H1 (cell line): Measurements from ENCODE around the gene RPS26. TPM values are rescaled to one million over a fixed set of nuclear protein-coding genes. Genes with fewer than 3 reads are reported as not detected.

ENCODE experiments used
- CTCF ChIA-PET: fragments of 300-600 bp; sonication (Branson Sonifier 250); formaldehyde crosslinking; loops from one replicate; lab custom pipeline; 2021; ENCODE audit not compliant: partially characterized antibody; lab: Charles Lee
- POLR2A ChIA-PET: fragments of 300-600 bp; sonication (Branson Sonifier 250); formaldehyde crosslinking; loops from one replicate; lab custom pipeline; 2021; ENCODE audit warnings: inconsistent platforms; ENCODE audit not compliant: partially characterized antibody; lab: Charles Lee
- DNase-seq, 2 experiments: peaks; one replicate each; pipeline versions ENCODE4 v3.0.0 to v3.0.0-alpha.2; 2010 to 2022; ENCODE audit warnings: low spot score in 2 of 2, low read depth in 1 of 2, mixed read lengths in 1 of 2
- FAIRE-seq: peaks from 2 replicates; lab custom pipeline; 2011; peaks lifted over from hg19 to GRCh38; lab: Jason Lieb, UNC
- H2AFZ ChIP-seq: 2 replicates; pipeline ENCODE4 v1.8.1; 2012; ENCODE audit warnings: low read length, inconsistent platforms
- H2AK5ac ChIP-seq: 2 replicates; pipeline ENCODE4 v1.6.1; 2013; ENCODE audit warnings: low read depth, low read length
- H2BK120ac ChIP-seq: replicated peaks from 2 replicates; pipeline ENCODE3; 2013; ENCODE audit warnings: low read depth, low read length, inconsistent platforms
- H2BK12ac ChIP-seq: 2 replicates; pipeline ENCODE4 v1.6.1; 2013; ENCODE audit warnings: low read depth, low read length
- H2BK15ac ChIP-seq: 2 replicates; pipeline ENCODE4 v1.6.1; 2013; ENCODE audit warnings: low read length
- H2BK20ac ChIP-seq: 2 replicates; pipeline ENCODE4 v1.6.1; 2013; ENCODE audit warnings: low read length
- H2BK5ac ChIP-seq: 2 replicates; pipeline ENCODE4 v1.6.1; 2013; ENCODE audit warnings: low read depth, low read length
- H3K14ac ChIP-seq: 2 replicates; pipeline ENCODE4 v1.6.1; 2013; ENCODE audit warnings: inconsistent platforms; ENCODE audit not compliant: insufficient read length
- H3K18ac ChIP-seq: 2 replicates; pipeline ENCODE4 v1.6.1; 2013; ENCODE audit warnings: low read length; ENCODE audit errors: extremely low read depth
- H3K23ac ChIP-seq: 2 replicates; pipeline ENCODE4 v1.6.1; 2013; ENCODE audit warnings: inconsistent platforms; ENCODE audit not compliant: insufficient read length
- H3K23me2 ChIP-seq: 2 replicates; pipeline ENCODE4 v1.6.1; 2013; ENCODE audit warnings: low read depth, low read length
- H3K27ac ChIP-seq: 2 replicates; pipeline ENCODE4 v1.6.1; 2011; ENCODE audit warnings: low read depth, low read length, inconsistent platforms
- H3K27me3 ChIP-seq, 4 experiments: replicated peaks in 1 of 4; 1 replicate in 1 of 4; 2 replicates in 3 of 4; pipeline versions ENCODE4 v1.6.1 to v1.8.1; 2011 to 2013; ENCODE audit warnings: low read length in 3 of 4, mild to moderate bottlenecking in 3 of 4, inconsistent platforms in 2 of 4, mixed read lengths in 2 of 4, moderate library complexity in 1 of 4; ENCODE audit not compliant: control insufficient read depth in 3 of 4, insufficient read depth in 3 of 4; ENCODE audit errors: extremely low read depth in 1 of 4
- H3K36me3 ChIP-seq, 4 experiments: 2 replicates each; pipeline versions ENCODE4 v1.6.1 to v1.8.1; 2011 to 2013; ENCODE audit warnings: mild to moderate bottlenecking in 4 of 4, low read length in 3 of 4, moderate library complexity in 2 of 4, control low read depth in 1 of 4, inconsistent platforms in 1 of 4; ENCODE audit not compliant: insufficient read depth in 4 of 4, control insufficient read depth in 2 of 4
- H3K4ac ChIP-seq: replicated peaks from 2 replicates; pipeline ENCODE3; 2013; ENCODE audit warnings: low read length, low read depth, mixed read lengths, inconsistent platforms; ENCODE audit not compliant: insufficient read length
- H3K4me1 ChIP-seq, 4 experiments: replicated peaks in 1 of 4; 1 replicate in 1 of 4; 2 replicates in 3 of 4; pipeline versions ENCODE4 v1.6.1 to v1.8.1; 2011 to 2013; ENCODE audit warnings: low read length in 3 of 4, inconsistent platforms in 2 of 4, mixed read lengths in 1 of 4; ENCODE audit not compliant: insufficient read depth in 4 of 4, control insufficient read depth in 3 of 4
- H3K4me2 ChIP-seq, 2 experiments: 2 replicates each; pipeline versions ENCODE4 v1.6.1 to v1.8.1; 2011 to 2013; ENCODE audit warnings: low read depth in 2 of 2, low read length in 2 of 2, control low read depth in 1 of 2, inconsistent platforms in 1 of 2, mild to moderate bottlenecking in 1 of 2; ENCODE audit not compliant: insufficient read depth in 1 of 2
- H3K4me3 ChIP-seq, 4 experiments: fragments of 200-600, 300-600 bp in 1 of 4; sonication (generic), shearing (Covaris generic), sonication (Bioruptor Twin) in 1 of 4; 2 replicates each; pipeline versions ENCODE4 v1.5.1 to v1.8.1; 2011 to 2016; ENCODE audit warnings: low read length in 4 of 4, low read depth in 3 of 4, control low read depth in 2 of 4, inconsistent platforms in 2 of 4, mild to moderate bottlenecking in 2 of 4, mixed read lengths in 1 of 4, moderate library complexity in 1 of 4; ENCODE audit not compliant: insufficient read depth in 2 of 4; ENCODE audit errors: extremely low read depth in 1 of 4
- H3K56ac ChIP-seq: replicated peaks from 2 replicates; pipeline ENCODE3; 2013; ENCODE audit warnings: low read depth, mild to moderate bottlenecking, mixed read lengths, low read length, inconsistent platforms; ENCODE audit not compliant: insufficient read length
- H3K79me1 ChIP-seq: 2 replicates; pipeline ENCODE4 v1.6.1; 2013; ENCODE audit warnings: low read depth, low read length, control low read depth
- H3K79me2 ChIP-seq, 2 experiments: 2 replicates each; pipeline versions ENCODE4 v1.6.1 to v1.8.1; 2012 to 2013; ENCODE audit warnings: low read length in 2 of 2, mild to moderate bottlenecking in 2 of 2, inconsistent platforms in 1 of 2; ENCODE audit not compliant: insufficient read depth in 2 of 2, control insufficient read depth in 1 of 2
- H3K9ac ChIP-seq, 4 experiments: replicated peaks in 1 of 4; 1 replicate in 1 of 4; 2 replicates in 3 of 4; pipeline versions ENCODE4 v1.6.1 to v1.8.1; 2011 to 2013; ENCODE audit warnings: low read depth in 3 of 4, low read length in 3 of 4, control low read depth in 2 of 4, mild to moderate bottlenecking in 2 of 4, moderate library complexity in 2 of 4, inconsistent platforms in 1 of 4; ENCODE audit errors: extremely low read depth in 1 of 4
- H3K9me3 ChIP-seq, 2 experiments: 2 replicates each; pipeline versions ENCODE4 v1.6.1 to v1.8.1; 2012 to 2013; ENCODE audit warnings: mild to moderate bottlenecking in 2 of 2, moderate library complexity in 2 of 2, control low read depth in 1 of 2, inconsistent platforms in 1 of 2, low read depth in 1 of 2, low read length in 1 of 2, mixed read lengths in 1 of 2; ENCODE audit not compliant: insufficient read depth in 2 of 2
- H4K20me1 ChIP-seq, 2 experiments: replicated peaks in 1 of 2; 2 replicates each; pipeline versions ENCODE3 to v1.8.1; 2011 to 2013; ENCODE audit warnings: inconsistent platforms in 2 of 2, low read length in 2 of 2, mild to moderate bottlenecking in 1 of 2; ENCODE audit not compliant: insufficient read depth in 2 of 2, control insufficient read depth in 1 of 2
- H4K5ac ChIP-seq: 2 replicates; pipeline ENCODE4 v1.6.1; 2013; ENCODE audit warnings: low read length, low read depth, mixed read lengths, inconsistent platforms; ENCODE audit not compliant: insufficient read length
- H4K8ac ChIP-seq: 2 replicates; pipeline ENCODE4 v1.8.0; 2013; ENCODE audit warnings: mild to moderate bottlenecking, moderate library complexity, low read length, inconsistent platforms; ENCODE audit not compliant: insufficient read depth; ENCODE audit errors: extremely low read depth
- H4K91ac ChIP-seq: replicated peaks from 2 replicates; pipeline ENCODE3; 2013; ENCODE audit warnings: low read length, mixed read lengths, inconsistent platforms; ENCODE audit not compliant: insufficient read length
- EGR1 ChIP-seq: IDR thresholded peaks from 2 replicates; pipeline ENCODE4 v1.6.1; 2011; ENCODE audit warnings: low read depth, low read length, borderline replicate concordance
- FOSL1 ChIP-seq: IDR thresholded peaks from 2 replicates; pipeline ENCODE4 v1.6.1; 2011; ENCODE audit warnings: mild to moderate bottlenecking, low read depth, low read length, moderate library complexity; ENCODE audit not compliant: insufficient read depth
- SIN3A ChIP-seq, 2 experiments: IDR thresholded peaks in 1 of 2; conservative IDR thresholded peaks in 1 of 2; 2 replicates each; pipeline ENCODE4 v1.6.1; 2011 to 2012; ENCODE audit warnings: low read length in 2 of 2, improper control_type of control experiment in 1 of 2, low read depth in 1 of 2, mild to moderate bottlenecking in 1 of 2
- WGBS, 2 experiments: shearing (Covaris generic) in 1 of 2; methylation state at CpG; one replicate each; pipeline versions ENCODE4 v1.1.6 to v1.1.7; 2013 to 2015; ENCODE audit warnings: low lambda C conversion rate in 2 of 2, mixed read lengths in 2 of 2, inconsistent platforms in 1 of 2, low coverage in 1 of 2, missing lambda C conversion rate in 1 of 2; ENCODE audit not compliant: insufficient replicate concordance in 2 of 2, insufficient coverage in 1 of 2, insufficient read length in 1 of 2; ENCODE audit errors: extremely low coverage in 1 of 2, missing lambda C conversion rate in 1 of 2; 5-methylcytosine and 5-hydroxymethylcytosine counted together
- polyA plus RNA-seq, 7 experiments: library from polyadenylated mRNA; depleted of rRNA in 3 of 7; stranded (reverse) in 5 of 7; unstranded in 2 of 7; fragments of >200 nt in 5 of 7; fragments of 200-250 nt in 2 of 7; gene quantifications; 1 replicate in 5 of 7; 2 replicates in 1 of 7; 4 replicates in 1 of 7; pipeline versions ENCODE4 v1.2.1 to v1.2.3, GENCODE V29; 2011 to 2013; ENCODE audit warnings: missing spikeins in 2 of 7, mixed read lengths in 2 of 7
- total RNA-seq: library from RNA; stranded (reverse); fragmentation: NEBNext Ultra II Directional; extraction: Animal tissue kit (Norgen Biotek cat#: 25700); gene quantifications from 2 replicates; pipeline ENCODE4 v1.2.1, GENCODE V29; 2021

Gene RPS26
- total and polyA plus RNA-seq, 2 of the 8 experiments (the other 6 are each of a cell fraction or from before 2014, with no cell fraction given): 53.4 to 1,922 TPM

GRCh38 chr12:55995366-55995765 is 46.4 kb upstream of the RPS26 start:
- Histone ChIP-seq H2AK5ac (no peak overlapping the region), H2BK120ac (no peak overlapping the region), H3K23ac (no peak overlapping the region), H3K27ac (no peak overlapping the region), H3K14ac (no peak overlapping the region), H3K4ac (no peak overlapping the region), H2BK12ac (no peak overlapping the region), H3K36me3 (peaks cover 12 to 53% (median 33%) of the 10 kb centered on the region in 4 experiments), H3K4me2 (no peak overlapping the region), H4K20me1 (peaks cover 0 to 3% of the 10 kb centered on the region in 2 experiments)
- no peak for FAIRE-seq
- POLR2A ChIA-PET: interaction anchor here (0.6 to 5.4 kb wide), 13 partner anchors 11 to 263 kb away, joined by 3 to 55 read pairs (median 5); partner anchors contain the start of genes ANKRD52, DGKA and RAB5B
- TF ChIP-seq SIN3A (conservative IDR thresholded peaks at IDR 0.05 in 1 of 2, IDR thresholded peaks at IDR 0.05 in 1 of 2; ENCODE audit: low read depth in 1 of 2, low read length in 2 of 2): no peak
- no peak for TF ChIP-seq EGR1
- no peak for TF ChIP-seq FOSL1
- TF ChIP-seq, all 59 proteins: peak for 0
- no peak overlapping the region; a peak in 1 of 7 replicates for H3K9ac ChIP-seq
- no peak overlapping the region for H4K5ac ChIP-seq
- no peaks in the 10 kb centered on the region for H3K27me3 ChIP-seq
- peaks cover 0 to 4% (median 0%) of the 10 kb centered on the region in 4 experiments; a peak in 2 of 7 replicates for H3K4me1 ChIP-seq
- H2AFZ ChIP-seq: no peak overlapping the region
- H3K79me1 ChIP-seq: no peaks in the 10 kb centered on the region; the same call in 1 of the 2 replicates
- no peak overlapping the region for H3K4me3 ChIP-seq
- H4K8ac ChIP-seq: no peak overlapping the region
- H3K18ac ChIP-seq: no peak overlapping the region
- CTCF ChIA-PET: interaction anchor here (0.6 to 13.5 kb wide), 35 partner anchors 9 to 1611 kb away, joined by 3 to 256 read pairs (median 5); partner anchors contain the start of genes IKZF4, RAB5B and ZC3H10
- H2BK15ac ChIP-seq: no peak overlapping the region
- DNase-seq: no peak
- H4K91ac ChIP-seq: no peak overlapping the region
- no peak overlapping the region for H2BK20ac ChIP-seq
- H3K79me2 ChIP-seq: no peaks in the 10 kb centered on the region
- no peaks in the 10 kb centered on the region for H3K9me3 ChIP-seq
- 93% methylated on average over 8 of the region's 8 CpGs; no CpG with 5 or more reads in 1 of the 2 experiments for WGBS, 2 experiments
- H2BK5ac ChIP-seq: no peak overlapping the region
- no peak overlapping the region for H3K56ac ChIP-seq
- H3K23me2 ChIP-seq: peaks cover 8% of the 10 kb centered on the region
